Right lobe of liver (tissue), 6 donors: ENCODE results near the gene GATA3. TPM values are rescaled to one million over a fixed set of nuclear protein-coding genes. Genes with fewer than 3 reads are reported as not detected.
A peak's percentile ranks its signal among the peaks of the same experiment; 100 is the strongest.

Experiments
- ATAC-seq, 4 donors: fragments of 200-7000 bp; cut with Tn5 transposase; one replicate each; pipeline ENCODE4 v1.9.1; 2020; ENCODE audit warnings: mild to moderate bottlenecking in 4 of 4, moderate library complexity in 4 of 4
- DNase-seq, 3 donors: peaks; one replicate each; pipeline ENCODE4 v3.0.0-alpha.2; 2020
- H3K27ac ChIP-seq, 3 donors: fragments of 200-600 bp; one replicate each; pipeline ENCODE4 v1.8.0; 2022
- H3K27me3 ChIP-seq, 2 donors: fragments of 200-600 bp; one replicate each; pipeline ENCODE4 v1.8.0; 2022
- H3K36me3 ChIP-seq, 4 donors: fragments of 200-600 bp; sonication (generic) in 1 of 4; one replicate each; pipeline versions ENCODE4 v1.5.1 to v1.8.0; 2017 to 2022; ENCODE audit warnings: control low read depth in 1 of 4
- H3K4me1 ChIP-seq, 4 donors: fragments of 200-600 bp; sonication (generic) in 1 of 4; one replicate each; pipeline versions ENCODE4 v1.5.1 to v1.8.0; 2017 to 2022; ENCODE audit warnings: control low read depth in 1 of 4
- H3K4me3 ChIP-seq, 3 donors: fragments of 200-600 bp; one replicate each; pipeline ENCODE4 v1.8.0; 2022
- H3K9me3 ChIP-seq, 4 donors: fragments of 200-600 bp; sonication (generic) in 1 of 4; one replicate each; pipeline versions ENCODE4 v1.5.1 to v1.8.0; 2017 to 2022; ENCODE audit warnings: control low read depth in 1 of 4
- CTCF ChIP-seq, 4 donors: fragments of 200-600 bp in 3 of 4; fragments of 450-650 bp in 1 of 4; IDR thresholded peaks; one replicate each; pipeline versions ENCODE4 v1.5.1 to v1.8.0; 2016 to 2022; ENCODE audit warnings: antibody characterized with exemption in 4 of 4, mild to moderate bottlenecking in 2 of 4
- POLR2A ChIP-seq: fragments of 450-650 bp; IDR thresholded peaks from one replicate; pipeline ENCODE4 v1.6.1; 2017; ENCODE audit warnings: antibody characterized with exemption, mild to moderate bottlenecking
- WGBS: methylation state at CpG from one replicate; pipeline ENCODE4 v1.1.6; 2018; ENCODE audit warnings: low coverage, low lambda C conversion rate; ENCODE audit not compliant: insufficient coverage; ENCODE audit errors: missing lambda C conversion rate; 5-methylcytosine and 5-hydroxymethylcytosine counted together
- intact Hi-C, 2 donors: fragments of 100-400 bp; cut with DNase I; formaldehyde crosslinking; loops; one replicate each; pipeline versions ENCODE4 v1.11.2 to v1.14.1; 2022
- total RNA-seq, 6 experiments: library from RNA; depleted of rRNA in 2 of 6; stranded (reverse); fragments of >200 nt in 2 of 6; fragmentation: NEBNext Ultra II Directional in 3 of 6; extraction: Animal tissue kit (Norgen Biotek cat#: 25700) in 3 of 6; gene quantifications; one replicate each; pipeline versions ENCODE4 v1.1.0 to v1.2.4, GENCODE V29; 2016 to 2023
- donor health status: DM: no; HTN: yes; CAD: no.
- donor health status: DM: no; HTN: no; CAD: no.
- donor health status: DM: no; HTN: no; CAD: no.
- donor health status: DM: no; HTN: yes; CAD: no.
- donor health status: DM: no; HTN: yes; CAD: no.

The GATA3 gene
- total RNA-seq, 6 experiments from 2014 or later = 0.26 to 1.0 (median 0.53) TPM; not detected in 1

GRCh38 chr10:8051109-8051821, 3.2 kb upstream of the GATA3 start:
- intact Hi-C loops = no loop called here
- TF ChIP-seq CTCF (IDR thresholded peaks at IDR 0.05) (no peak), POLR2A (no peak)
- peaks cover 7 to 48% of the 10 kb centered on the region in 2 donors for H3K27me3 ChIP-seq
- peak overlapping the region in 2 of 3 donors; percentile 52 to 53 for H3K4me3 ChIP-seq
- no peak for DNase-seq
- no peak overlapping the region for H3K27ac ChIP-seq
- ATAC-seq = no peak
- 13% methylated on average over 3 of the region's 52 CpGs for WGBS
- no peaks in the 10 kb centered on the region for H3K36me3 ChIP-seq
- H3K4me1 ChIP-seq = peaks cover 0 to 44% (median 15%) of the 10 kb centered on the region in 4 donors
- H3K9me3 ChIP-seq = no peaks in the 10 kb centered on the region

- H3K36me3 ChIP-seq = no peaks in the 10 kb centered on the region
- no peaks in the 10 kb centered on the region for H3K9me3 ChIP-seq
- no peak overlapping the region for H3K27ac ChIP-seq
- H3K27me3 ChIP-seq = peaks cover 7 to 45% of the 10 kb centered on the region in 2 donors
- DNase-seq = peak in 1 of 3 donors; percentile 34
- no peak overlapping the region for H3K4me3 ChIP-seq
- TF ChIP-seq CTCF (IDR thresholded peaks at IDR 0.05) (no peak), POLR2A (no peak)
- peaks cover 0 to 44% (median 15%) of the 10 kb centered on the region in 4 donors for H3K4me1 ChIP-seq
- intact Hi-C loops = no loop called here
- ATAC-seq = no peak
- WGBS = 6% methylated on average over 17 of the region's 29 CpGs
These were observed 2.6 kb upstream of the GATA3 start for GRCh38 chr10:8051851-8052257.

GRCh38 chr10:8052341-8052955, 2.0 kb upstream of the GATA3 start:
- Histone ChIP-seq H3K36me3 (no peaks in the 10 kb centered on the region), H3K4me3 (no peak overlapping the region), H3K4me1 (peaks cover 0 to 44% (median 15%) of the 10 kb centered on the region in 4 donors), H3K9me3 (no peaks in the 10 kb centered on the region), H3K27me3 (peaks cover 7 to 39% of the 10 kb centered on the region in 2 donors), H3K27ac (no peak overlapping the region)
- DNase-seq (no peak), ATAC-seq (no peak)
- 13% methylated on average over 32 of the region's 32 CpGs for WGBS
- intact Hi-C loops = no loop called here
- TF ChIP-seq POLR2A (no peak), CTCF (IDR thresholded peaks at IDR 0.05) (no peak)

GRCh38 chr10:8052956-8053445, 1.5 kb upstream of the GATA3 start:
- DNase-seq (no peak), ATAC-seq (no peak)
- Histone ChIP-seq H3K4me3 (peak overlapping the region in 1 of 3 donors; percentile 59), H3K4me1 (peaks cover 0 to 44% (median 15%) of the 10 kb centered on the region in 4 donors), H3K9me3 (no peaks in the 10 kb centered on the region), H3K27me3 (peaks cover 7 to 34% of the 10 kb centered on the region in 2 donors), H3K36me3 (no peaks in the 10 kb centered on the region), H3K27ac (no peak overlapping the region)
- TF ChIP-seq POLR2A (no peak), CTCF (IDR thresholded peaks at IDR 0.05) (no peak)
- intact Hi-C loops = no loop called here
- WGBS = 4% methylated on average over 17 of the region's 17 CpGs
